Breast epithelium (tissue), 4 donors: ENCODE data around the gene ERC1. TPM values are rescaled to one million over a fixed set of nuclear protein-coding genes. Genes with fewer than 3 reads are reported as not detected.
"Not testable (repeated sequence)": the region's sequence is repeated elsewhere in the genome, so short reads cannot be mapped to it uniquely, and the experiment has no call there.

ENCODE experiments used
- DNase-seq, 2 donors: peaks; one replicate each; pipeline ENCODE4 v3.0.0-alpha.2; 2019; ENCODE audit warnings: low spot score in 2 of 2
- H3K27ac ChIP-seq, 2 donors: fragments of 200-600 bp; sonication (generic) in 1 of 2; one replicate each; pipeline ENCODE4 v1.5.1; 2016 to 2019; ENCODE audit warnings: mild to moderate bottlenecking in 1 of 2
- H3K27me3 ChIP-seq, 2 donors: fragments of 200-600 bp; sonication (generic) in 1 of 2; one replicate each; pipeline versions ENCODE4 v1.5.1 to v1.6.0; 2017 to 2019; ENCODE audit warnings: control low read depth in 1 of 2, mild to moderate bottlenecking in 1 of 2
- H3K36me3 ChIP-seq: fragments of 200-600 bp; one replicate; pipeline ENCODE4 v1.5.1; 2019
- H3K4me1 ChIP-seq, 2 donors: fragments of 200-600 bp; sonication (generic); one replicate each; pipeline ENCODE4 v1.5.1; 2016 to 2019; ENCODE audit warnings: control low read depth in 1 of 2
- H3K4me3 ChIP-seq, 3 donors: fragments of 200-600 bp; sonication (generic); 1 replicate in 2 of 3; 2 replicates in 1 of 3; pipeline ENCODE4 v1.5.1; 2016 to 2019; ENCODE audit warnings: mild to moderate bottlenecking in 3 of 3, moderate library complexity in 2 of 3
- H3K9me3 ChIP-seq, 2 donors: fragments of 200-600 bp; sonication (generic) in 1 of 2; one replicate each; pipeline ENCODE4 v1.5.1; 2016 to 2019; ENCODE audit warnings: control low read depth in 1 of 2
- POLR2A ChIP-seq: fragments of 450-650 bp; IDR thresholded peaks from one replicate; pipeline ENCODE4 v1.6.1; 2016; ENCODE audit warnings: antibody characterized with exemption, mild to moderate bottlenecking, moderate library complexity
- POLR2AphosphoS5 ChIP-seq, 3 donors: sonication (generic); formaldehyde crosslinking; IDR thresholded peaks; one replicate each; pipeline ENCODE4 v1.6.1; 2017; ENCODE audit warnings: antibody characterized with exemption in 3 of 3
- intact Hi-C: fragments of 100-400 bp; cut with DNase I; formaldehyde crosslinking; loops from one replicate; pipeline ENCODE4 v1.15.1; 2023; ENCODE audit warnings: low total_unique reads
- total RNA-seq, 3 donors: library from RNA; depleted of rRNA; stranded (reverse); fragments of >200 nt; gene quantifications; one replicate each; pipeline ENCODE4 v1.1.0, GENCODE V29; 2016
- TF ChIP-seq, protein P1 (sequence below), 3 donors: fragments of 450-650 bp; IDR thresholded peaks; one replicate each; pipeline ENCODE4 v1.5.1; 2016 to 2017; ENCODE audit warnings: antibody characterized with exemption in 3 of 3, mild to moderate bottlenecking in 3 of 3, moderate library complexity in 3 of 3

Gene ERC1
- total RNA-seq, 3 donors from 2014 or later = 47.4 to 63.4 (median 52.8) TPM

DNA sequence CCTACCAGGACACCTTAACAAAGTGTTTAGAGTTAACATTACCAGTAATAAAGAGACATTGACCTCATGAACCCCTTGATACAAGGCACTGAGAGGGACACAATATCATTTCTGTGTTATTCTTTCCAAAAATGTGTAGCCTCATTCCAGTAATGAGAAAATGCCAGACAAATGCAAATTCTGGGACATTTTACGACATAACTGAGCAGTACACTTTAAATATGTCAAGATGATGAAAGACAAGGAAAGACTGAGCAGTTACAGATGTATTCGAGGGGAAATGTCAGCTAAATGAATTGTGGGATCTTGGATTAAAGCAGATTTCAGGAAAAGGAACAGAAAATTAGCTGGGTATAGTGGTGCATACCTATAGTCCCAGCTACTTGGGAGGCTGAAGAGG is 255.6 kb downstream of the ERC1 start:
- DNase-seq = no peak
- Histone ChIP-seq H3K9me3 (no peaks in the 10 kb centered on the region), H3K36me3 (no peaks in the 10 kb centered on the region), H3K27ac (no peak overlapping the region), H3K4me3 (no peak overlapping the region), H3K27me3 (no peaks in the 10 kb centered on the region), H3K4me1 (no peaks in the 10 kb centered on the region)
- no peak for TF ChIP-seq POLR2A
- intact Hi-C loops = no loop called here

DNA sequence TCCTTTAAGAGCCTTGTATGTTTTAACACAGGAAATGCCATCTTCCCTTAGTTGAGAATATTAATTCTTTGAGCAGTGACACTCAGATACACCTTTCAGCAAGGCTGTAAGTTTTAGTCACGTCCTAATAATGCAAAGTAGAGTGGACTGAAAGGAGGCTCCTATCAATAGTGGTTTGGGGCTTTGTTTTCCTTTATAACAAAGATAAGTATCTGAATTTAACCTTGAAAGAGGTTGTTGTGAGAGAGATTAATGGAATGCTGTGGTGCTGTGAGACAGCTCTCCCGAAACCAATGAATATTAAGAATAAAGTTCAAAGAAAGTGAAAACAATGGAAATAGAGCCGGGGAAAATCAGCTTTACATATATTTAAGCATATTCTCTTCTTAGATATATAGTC is 259.6 kb downstream of the ERC1 start:
- no peaks in the 10 kb centered on the region for H3K4me1 ChIP-seq
- no peaks in the 10 kb centered on the region for H3K36me3 ChIP-seq
- no peak overlapping the region for H3K27ac ChIP-seq
- H3K9me3 ChIP-seq = no peaks in the 10 kb centered on the region
- H3K4me3 ChIP-seq = no peak overlapping the region
- no peak for DNase-seq
- TF ChIP-seq POLR2A = no peak
- TF ChIP-seq, protein P1, sequence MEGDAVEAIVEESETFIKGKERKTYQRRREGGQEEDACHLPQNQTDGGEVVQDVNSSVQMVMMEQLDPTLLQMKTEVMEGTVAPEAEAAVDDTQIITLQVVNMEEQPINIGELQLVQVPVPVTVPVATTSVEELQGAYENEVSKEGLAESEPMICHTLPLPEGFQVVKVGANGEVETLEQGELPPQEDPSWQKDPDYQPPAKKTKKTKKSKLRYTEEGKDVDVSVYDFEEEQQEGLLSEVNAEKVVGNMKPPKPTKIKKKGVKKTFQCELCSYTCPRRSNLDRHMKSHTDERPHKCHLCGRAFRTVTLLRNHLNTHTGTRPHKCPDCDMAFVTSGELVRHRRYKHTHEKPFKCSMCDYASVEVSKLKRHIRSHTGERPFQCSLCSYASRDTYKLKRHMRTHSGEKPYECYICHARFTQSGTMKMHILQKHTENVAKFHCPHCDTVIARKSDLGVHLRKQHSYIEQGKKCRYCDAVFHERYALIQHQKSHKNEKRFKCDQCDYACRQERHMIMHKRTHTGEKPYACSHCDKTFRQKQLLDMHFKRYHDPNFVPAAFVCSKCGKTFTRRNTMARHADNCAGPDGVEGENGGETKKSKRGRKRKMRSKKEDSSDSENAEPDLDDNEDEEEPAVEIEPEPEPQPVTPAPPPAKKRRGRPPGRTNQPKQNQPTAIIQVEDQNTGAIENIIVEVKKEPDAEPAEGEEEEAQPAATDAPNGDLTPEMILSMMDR (IDR thresholded peaks at IDR 0.05) = no peak
- TF ChIP-seq POLR2AphosphoS5 (IDR thresholded peaks at IDR 0.05) = no peak
- intact Hi-C loops = no loop called here
- H3K27me3 ChIP-seq = no peaks in the 10 kb centered on the region

DNA sequence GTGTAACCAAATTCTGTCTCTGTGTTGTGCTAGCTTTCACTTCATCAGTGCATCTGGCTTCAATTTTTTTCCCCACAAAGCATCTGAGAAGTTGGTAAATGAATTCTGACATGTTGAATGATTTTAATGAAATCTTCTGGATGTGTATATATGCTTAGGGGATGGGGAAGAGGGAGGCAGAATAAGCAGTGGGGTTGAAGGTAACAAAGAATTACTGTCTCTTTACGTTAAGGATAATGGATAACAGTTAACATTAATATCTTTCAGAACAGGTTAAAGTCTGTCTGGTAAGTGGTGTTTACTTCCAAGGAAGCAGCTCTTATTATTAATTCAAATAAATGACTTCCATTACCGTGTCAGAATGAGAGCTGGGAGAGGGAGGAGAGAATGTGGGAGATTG is 261.7 kb downstream of the ERC1 start:
- H3K4me1 ChIP-seq = no peaks in the 10 kb centered on the region
- H3K36me3 ChIP-seq = no peaks in the 10 kb centered on the region
- H3K27me3 ChIP-seq = no peaks in the 10 kb centered on the region
- H3K9me3 ChIP-seq = no peaks in the 10 kb centered on the region
- no peak overlapping the region for H3K4me3 ChIP-seq
- no peak overlapping the region for H3K27ac ChIP-seq
- TF ChIP-seq POLR2A = no peak
- no peak for TF ChIP-seq POLR2AphosphoS5 (IDR thresholded peaks at IDR 0.05)
- TF ChIP-seq, protein P1 (IDR thresholded peaks at IDR 0.05) = no peak
- intact Hi-C loops = no loop called here
- no peak for DNase-seq

DNA sequence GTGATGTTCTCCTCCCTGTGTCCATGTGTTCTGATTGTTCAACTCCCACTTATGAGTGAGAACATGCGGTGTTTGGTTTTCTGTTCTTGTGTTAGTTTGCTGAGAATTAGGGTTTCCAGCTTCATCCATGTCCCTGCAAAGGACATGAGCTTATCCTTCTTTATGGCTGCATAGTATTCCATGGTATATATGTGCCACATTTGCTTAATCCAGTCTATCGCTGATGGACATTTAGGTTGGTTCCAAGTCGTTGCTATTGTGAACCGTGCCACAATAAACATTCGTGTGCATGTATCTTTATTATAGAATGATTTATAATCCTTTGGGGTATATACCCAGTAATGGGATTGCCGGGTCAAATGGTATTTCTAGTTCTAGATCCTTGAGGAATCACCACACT is 264.1 kb downstream of the ERC1 start:
- H3K27me3 ChIP-seq, H3K4me1 ChIP-seq, DNase-seq, H3K9me3 ChIP-seq, H3K4me3 ChIP-seq, intact Hi-C loops, H3K36me3 ChIP-seq, H3K27ac ChIP-seq: not testable (repeated sequence)

DNA sequence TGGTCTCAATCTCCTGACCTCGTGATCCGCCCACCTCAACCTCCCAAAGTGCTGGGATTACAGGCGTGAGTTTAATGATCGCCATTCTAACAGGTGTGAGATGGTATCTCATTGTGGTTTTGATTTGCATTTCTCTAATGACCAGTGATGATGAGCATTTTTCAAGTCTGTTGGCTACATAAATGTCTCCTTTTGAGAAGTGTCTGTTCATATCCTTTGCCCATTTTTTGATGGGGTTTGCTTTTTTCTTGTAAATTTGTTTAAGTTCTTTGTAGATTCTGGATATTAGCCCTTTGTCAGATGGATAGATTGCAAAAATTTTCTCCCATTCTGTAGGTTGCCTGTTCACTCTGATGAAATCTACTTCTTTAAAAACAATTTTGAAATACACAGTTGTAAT is 264.8 kb downstream of the ERC1 start:
- H3K27ac ChIP-seq, H3K9me3 ChIP-seq, H3K27me3 ChIP-seq, H3K36me3 ChIP-seq, intact Hi-C loops, H3K4me3 ChIP-seq, H3K4me1 ChIP-seq, DNase-seq: not testable (repeated sequence)

DNA sequence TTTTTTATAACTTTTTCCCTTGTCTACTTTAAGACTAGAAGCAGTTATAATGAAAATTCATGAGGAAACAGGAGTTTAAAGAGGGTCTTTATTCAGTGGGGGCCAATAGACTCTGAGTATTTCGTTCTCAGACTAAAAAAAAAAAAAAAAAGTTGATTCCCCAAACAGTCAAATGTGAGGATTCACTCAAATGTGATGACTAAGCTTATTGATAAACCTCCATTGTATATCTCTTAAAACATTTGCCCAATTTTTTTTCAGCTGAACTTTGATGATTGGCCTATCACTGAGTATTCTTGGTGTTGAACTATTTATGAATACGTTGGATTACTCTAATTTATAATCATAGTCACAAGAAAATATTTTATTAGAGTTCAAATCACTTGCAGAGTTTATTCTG is 265.3 kb downstream of the ERC1 start:
- Histone ChIP-seq H3K9me3 (no peaks in the 10 kb centered on the region), H3K4me3 (no peak overlapping the region), H3K27me3 (no peaks in the 10 kb centered on the region), H3K36me3 (no peaks in the 10 kb centered on the region), H3K27ac (no peak overlapping the region), H3K4me1 (no peaks in the 10 kb centered on the region)
- intact Hi-C loops = no loop called here
- TF ChIP-seq POLR2AphosphoS5 (IDR thresholded peaks at IDR 0.05) = no peak
- TF ChIP-seq POLR2A = no peak
- TF ChIP-seq, protein P1 (IDR thresholded peaks at IDR 0.05) = no peak
- no peak for DNase-seq

DNA sequence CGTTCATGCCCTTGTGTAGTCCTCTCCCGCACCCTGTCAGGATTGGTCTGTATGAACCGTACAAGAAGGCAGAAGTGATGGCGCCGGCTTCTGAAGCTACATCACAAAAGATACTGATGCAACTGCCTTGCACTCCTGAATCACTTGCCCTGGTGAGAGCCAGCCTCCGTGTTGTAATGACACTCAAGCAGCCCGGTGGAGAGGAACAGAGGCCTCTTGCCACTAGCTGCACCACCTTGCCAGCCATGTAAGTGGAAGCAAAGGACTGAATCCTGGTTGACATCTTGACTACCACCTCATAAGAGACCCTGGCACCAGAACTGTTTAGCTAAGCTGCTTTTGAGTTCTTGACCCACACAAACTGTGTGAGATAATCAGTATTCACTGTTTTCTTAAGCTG is 266.0 kb downstream of the ERC1 start:
- intact Hi-C loops = no loop called here
- TF ChIP-seq POLR2A (no peak), POLR2AphosphoS5 (IDR thresholded peaks at IDR 0.05) (no peak)
- TF ChIP-seq, protein P1 (IDR thresholded peaks at IDR 0.05) = no peak
- DNase-seq = no peak
- H3K9me3 ChIP-seq = no peaks in the 10 kb centered on the region
- H3K4me3 ChIP-seq = no peak overlapping the region
- no peaks in the 10 kb centered on the region for H3K36me3 ChIP-seq
- no peaks in the 10 kb centered on the region for H3K27me3 ChIP-seq
- H3K4me1 ChIP-seq = no peaks in the 10 kb centered on the region
- H3K27ac ChIP-seq = no peak overlapping the region
